ENCODE data around the gene VPS8.

Gene VPS8

GRCh38 chr3:184842433-184842832 lies 30.5 kb downstream of the VPS8 start:
- no peak for DNase-seq (ENCODE audit: low read depth in 2 of 2)
- no peak for TF ChIP-seq CTCF (IDR thresholded peaks at IDR 0.05; ENCODE audit: low read depth, low read length)
- H3K4me3 ChIP-seq (replicated peaks in 1 of 2; ENCODE audit: low read depth in 2 of 2, low read length in 2 of 2) = no peak overlapping the region

GRCh38 chr3:184845819-184846218 lies 33.9 kb downstream of the VPS8 start:
- H3K4me3 ChIP-seq (replicated peaks in 1 of 2; ENCODE audit: low read depth in 2 of 2, low read length in 2 of 2) = no peak overlapping the region
- no peak for TF ChIP-seq CTCF (IDR thresholded peaks at IDR 0.05; ENCODE audit: low read depth, low read length)
- no peak for DNase-seq (ENCODE audit: low read depth in 2 of 2)

GRCh38 chr3:184846496-184846895 lies 34.5 kb downstream of the VPS8 start:
- TF ChIP-seq CTCF (IDR thresholded peaks at IDR 0.05; ENCODE audit: low read depth, low read length) = no peak
- H3K4me3 ChIP-seq (replicated peaks in 1 of 2; ENCODE audit: low read depth in 2 of 2, low read length in 2 of 2) = no peak overlapping the region
- no peak for DNase-seq (ENCODE audit: low read depth in 2 of 2)

- no peak for TF ChIP-seq CTCF (IDR thresholded peaks at IDR 0.05; ENCODE audit: low read depth, low read length)
- no peak overlapping the region for H3K4me3 ChIP-seq (replicated peaks in 1 of 2; ENCODE audit: low read depth in 2 of 2, low read length in 2 of 2)
- DNase-seq (ENCODE audit: low read depth in 2 of 2) = no peak
Observed at GRCh38 chr3:184848934-184849333, 37.0 kb downstream of the VPS8 start.

GRCh38 chr3:184850201-184850600 lies 38.2 kb downstream of the VPS8 start:
- DNase-seq (ENCODE audit: low read depth in 2 of 2) = no peak
- H3K4me3 ChIP-seq (replicated peaks in 1 of 2; ENCODE audit: low read depth in 2 of 2, low read length in 2 of 2) = no peak overlapping the region
- TF ChIP-seq CTCF (IDR thresholded peaks at IDR 0.05; ENCODE audit: low read depth, low read length) = no peak

GRCh38 chr3:184857099-184857498 lies 45.1 kb downstream of the VPS8 start:
- DNase-seq (ENCODE audit: low read depth in 2 of 2) = no peak
- H3K4me3 ChIP-seq (replicated peaks in 1 of 2; ENCODE audit: low read depth in 2 of 2, low read length in 2 of 2) = no peak overlapping the region
- TF ChIP-seq CTCF (IDR thresholded peaks at IDR 0.05; ENCODE audit: low read depth, low read length) = no peak

GRCh38 chr3:184864000-184864399 lies 52.0 kb downstream of the VPS8 start:
- no peak for TF ChIP-seq CTCF (IDR thresholded peaks at IDR 0.05; ENCODE audit: low read depth, low read length)
- no peak for DNase-seq (ENCODE audit: low read depth in 2 of 2)
- H3K4me3 ChIP-seq (replicated peaks in 1 of 2; ENCODE audit: low read depth in 2 of 2, low read length in 2 of 2) = no peak overlapping the region
